ENCODE results near the gene SLC38A6.

SLC38A6 gene

GRCh38 chr14:61026526-61026925, 45.5 kb downstream of the SLC38A6 start:
- no peak overlapping the region for H3K27ac ChIP-seq (ENCODE audit: low read depth, low read length)
- H3K9ac ChIP-seq (ENCODE audit: low read depth, low read length): no peak overlapping the region
- no peaks in the 10 kb centered on the region for H3K27me3 ChIP-seq (ENCODE audit: control insufficient read depth, insufficient read depth, low read length)
- H3K9me3 ChIP-seq (ENCODE audit: control insufficient read depth, insufficient read depth, low read length): no peaks in the 10 kb centered on the region
- no peaks in the 10 kb centered on the region for H3K36me3 ChIP-seq (ENCODE audit: control insufficient read depth, insufficient read depth, low read length)
- H3K4me1 ChIP-seq (ENCODE audit: control insufficient read depth, insufficient read depth, low read length): 0 out of 2 replicates have a peak, but pooled peaks cover 3% of the 10 kb centered on the region
- H3K4me3 ChIP-seq (ENCODE audit: low read depth, low read length): no peak overlapping the region

- Histone ChIP-seq H3K4me1 (ENCODE audit: control insufficient read depth, insufficient read depth, low read length) (no peaks in the 10 kb centered on the region), H3K36me3 (ENCODE audit: control insufficient read depth, insufficient read depth, low read length) (no peaks in the 10 kb centered on the region), H3K4me3 (ENCODE audit: low read depth, low read length) (no peak overlapping the region), H3K9me3 (ENCODE audit: control insufficient read depth, insufficient read depth, low read length) (no peaks in the 10 kb centered on the region), H3K27me3 (ENCODE audit: control insufficient read depth, insufficient read depth, low read length) (no peaks in the 10 kb centered on the region), H3K27ac (ENCODE audit: low read depth, low read length) (no peak overlapping the region), H3K9ac (ENCODE audit: low read depth, low read length) (no peak overlapping the region)
Measured at GRCh38 chr14:61031026-61031425, 50.0 kb downstream of the SLC38A6 start.

- H3K36me3 ChIP-seq (ENCODE audit: control insufficient read depth, insufficient read depth, low read length): no peaks in the 10 kb centered on the region
- no peaks in the 10 kb centered on the region for H3K4me1 ChIP-seq (ENCODE audit: control insufficient read depth, insufficient read depth, low read length)
- H3K27me3 ChIP-seq (ENCODE audit: control insufficient read depth, insufficient read depth, low read length): no peaks in the 10 kb centered on the region
- H3K27ac ChIP-seq (ENCODE audit: low read depth, low read length): no peak overlapping the region
- H3K4me3 ChIP-seq (ENCODE audit: low read depth, low read length): no peak overlapping the region
- H3K9ac ChIP-seq (ENCODE audit: low read depth, low read length): no peak overlapping the region
- no peaks in the 10 kb centered on the region for H3K9me3 ChIP-seq (ENCODE audit: control insufficient read depth, insufficient read depth, low read length)
Measured at GRCh38 chr14:61033054-61033453, 52.0 kb downstream of the SLC38A6 start.

- Histone ChIP-seq H3K36me3 (ENCODE audit: control insufficient read depth, insufficient read depth, low read length) (no peaks in the 10 kb centered on the region), H3K4me3 (ENCODE audit: low read depth, low read length) (no peak overlapping the region), H3K9me3 (ENCODE audit: control insufficient read depth, insufficient read depth, low read length) (no peaks in the 10 kb centered on the region), H3K27me3 (ENCODE audit: control insufficient read depth, insufficient read depth, low read length) (no peaks in the 10 kb centered on the region), H3K4me1 (ENCODE audit: control insufficient read depth, insufficient read depth, low read length) (no peaks in the 10 kb centered on the region), H3K9ac (ENCODE audit: low read depth, low read length) (no peak overlapping the region), H3K27ac (ENCODE audit: low read depth, low read length) (no peak overlapping the region)
Measured at GRCh38 chr14:61033855-61034254, 52.8 kb downstream of the SLC38A6 start.

GRCh38 chr14:61034416-61035120, 53.5 kb downstream of the SLC38A6 start:
- Histone ChIP-seq H3K9ac (ENCODE audit: low read depth, low read length) (no peak overlapping the region), H3K27me3 (ENCODE audit: control insufficient read depth, insufficient read depth, low read length) (no peaks in the 10 kb centered on the region), H3K4me1 (ENCODE audit: control insufficient read depth, insufficient read depth, low read length) (no peaks in the 10 kb centered on the region), H3K4me3 (ENCODE audit: low read depth, low read length) (no peak overlapping the region), H3K27ac (ENCODE audit: low read depth, low read length) (no peak overlapping the region), H3K36me3 (ENCODE audit: control insufficient read depth, insufficient read depth, low read length) (no peaks in the 10 kb centered on the region), H3K9me3 (ENCODE audit: control insufficient read depth, insufficient read depth, low read length) (no peaks in the 10 kb centered on the region)

- no peaks in the 10 kb centered on the region for H3K9me3 ChIP-seq (ENCODE audit: control insufficient read depth, insufficient read depth, low read length)
- H3K27ac ChIP-seq (ENCODE audit: low read depth, low read length): no peak overlapping the region
- no peak overlapping the region for H3K9ac ChIP-seq (ENCODE audit: low read depth, low read length)
- no peak overlapping the region for H3K4me3 ChIP-seq (ENCODE audit: low read depth, low read length)
- H3K36me3 ChIP-seq (ENCODE audit: control insufficient read depth, insufficient read depth, low read length): no peaks in the 10 kb centered on the region
- H3K27me3 ChIP-seq (ENCODE audit: control insufficient read depth, insufficient read depth, low read length): no peaks in the 10 kb centered on the region
- H3K4me1 ChIP-seq (ENCODE audit: control insufficient read depth, insufficient read depth, low read length): peaks cover 1% of the 10 kb centered on the region; the same call in 1 of the 2 replicates
Measured at GRCh38 chr14:61037215-61037614, 56.2 kb downstream of the SLC38A6 start.

- peaks cover 8% of the 10 kb centered on the region for H3K4me1 ChIP-seq (ENCODE audit: control insufficient read depth, insufficient read depth, low read length)
Measured at GRCh38 chr14:61041704-61042103, 60.7 kb downstream of the SLC38A6 start.

GRCh38 chr14:61042220-61042619, 61.2 kb downstream of the SLC38A6 start:
- Histone ChIP-seq H3K4me1 (ENCODE audit: control insufficient read depth, insufficient read depth, low read length) (peaks cover 8% of the 10 kb centered on the region), H3K9me3 (ENCODE audit: control insufficient read depth, insufficient read depth, low read length) (no peaks in the 10 kb centered on the region), H3K27ac (ENCODE audit: low read depth, low read length) (no peak overlapping the region), H3K27me3 (ENCODE audit: control insufficient read depth, insufficient read depth, low read length) (no peaks in the 10 kb centered on the region), H3K36me3 (ENCODE audit: control insufficient read depth, insufficient read depth, low read length) (no peaks in the 10 kb centered on the region), H3K9ac (ENCODE audit: low read depth, low read length) (no peak overlapping the region), H3K4me3 (ENCODE audit: low read depth, low read length) (no peak overlapping the region)

More at GRCh38 chr14:61041704-61042103, 60.7 kb downstream of the SLC38A6 start:
- Histone ChIP-seq H3K9me3 (ENCODE audit: control insufficient read depth, insufficient read depth, low read length) (no peaks in the 10 kb centered on the region), H3K27me3 (ENCODE audit: control insufficient read depth, insufficient read depth, low read length) (no peaks in the 10 kb centered on the region), H3K4me3 (ENCODE audit: low read depth, low read length) (no peak overlapping the region), H3K9ac (ENCODE audit: low read depth, low read length) (no peak overlapping the region), H3K36me3 (ENCODE audit: control insufficient read depth, insufficient read depth, low read length) (no peaks in the 10 kb centered on the region), H3K27ac (ENCODE audit: low read depth, low read length) (no peak overlapping the region)

GRCh38 chr14:61043506-61043905, 62.5 kb downstream of the SLC38A6 start:
- no peak overlapping the region for H3K9ac ChIP-seq (ENCODE audit: low read depth, low read length)
- H3K36me3 ChIP-seq (ENCODE audit: control insufficient read depth, insufficient read depth, low read length): no peaks in the 10 kb centered on the region
- no peaks in the 10 kb centered on the region for H3K9me3 ChIP-seq (ENCODE audit: control insufficient read depth, insufficient read depth, low read length)
- H3K27me3 ChIP-seq (ENCODE audit: control insufficient read depth, insufficient read depth, low read length): no peaks in the 10 kb centered on the region
- H3K4me1 ChIP-seq (ENCODE audit: control insufficient read depth, insufficient read depth, low read length): peaks cover 8% of the 10 kb centered on the region
- no peak overlapping the region for H3K4me3 ChIP-seq (ENCODE audit: low read depth, low read length)
- no peak overlapping the region for H3K27ac ChIP-seq (ENCODE audit: low read depth, low read length)

- Histone ChIP-seq H3K9ac (ENCODE audit: low read depth, low read length) (no peak overlapping the region), H3K27me3 (ENCODE audit: control insufficient read depth, insufficient read depth, low read length) (no peaks in the 10 kb centered on the region), H3K36me3 (ENCODE audit: control insufficient read depth, insufficient read depth, low read length) (no peaks in the 10 kb centered on the region), H3K4me3 (ENCODE audit: low read depth, low read length) (no peak overlapping the region), H3K9me3 (ENCODE audit: control insufficient read depth, insufficient read depth, low read length) (no peaks in the 10 kb centered on the region), H3K27ac (ENCODE audit: low read depth, low read length) (no peak overlapping the region), H3K4me1 (ENCODE audit: control insufficient read depth, insufficient read depth, low read length) (peaks cover 18% of the 10 kb centered on the region)
Measured at GRCh38 chr14:61047021-61047420, 66.0 kb downstream of the SLC38A6 start.

- no peak overlapping the region for H3K27ac ChIP-seq (ENCODE audit: low read depth, low read length)
- H3K36me3 ChIP-seq (ENCODE audit: control insufficient read depth, insufficient read depth, low read length): no peaks in the 10 kb centered on the region
Measured at GRCh38 chr14:61048640-61049039, 67.6 kb downstream of the SLC38A6 start.

More at GRCh38 chr14:61048640-61049039, 67.6 kb downstream of the SLC38A6 start:
- H3K4me1 ChIP-seq (ENCODE audit: control insufficient read depth, insufficient read depth, low read length): peaks cover 10% of the 10 kb centered on the region
- no peak overlapping the region for H3K4me3 ChIP-seq (ENCODE audit: low read depth, low read length)
- no peaks in the 10 kb centered on the region for H3K9me3 ChIP-seq (ENCODE audit: control insufficient read depth, insufficient read depth, low read length)
- H3K27me3 ChIP-seq (ENCODE audit: control insufficient read depth, insufficient read depth, low read length): no peaks in the 10 kb centered on the region
- no peak overlapping the region for H3K9ac ChIP-seq (ENCODE audit: low read depth, low read length)
